Endothelial cell of umbilical vein (primary cell): ENCODE results near the gene MYMK. TPM values are rescaled to one million over a fixed set of nuclear protein-coding genes. Genes with fewer than 3 reads are reported as not detected.

Source experiments
- BruUV-seq: library from RNA; stranded (reverse); fragments of 400-500 nt; replicated peaks from 2 replicates; lab custom pipeline; 2021; lab: Mats Ljungman, UMichigan
- CTCF ChIA-PET: fragments of 300-600, 350-600 bp; sonication (Branson Sonifier 250); formaldehyde crosslinking; loops from one replicate; lab custom pipeline; 2021; ENCODE audit warnings: antibody characterized with exemption, inconsistent platforms; lab: Charles Lee
- POLR2A ChIA-PET: fragments of 300-600, 350-600 bp; sonication (Branson Sonifier 250); formaldehyde crosslinking; loops from one replicate; lab custom pipeline; 2021; ENCODE audit warnings: antibody characterized with exemption, inconsistent platforms; lab: Charles Lee
- DNase-seq: peaks from one replicate; pipeline ENCODE4 v3.0.0-alpha.2; 2011; ENCODE audit warnings: low read depth, low spot score
- FAIRE-seq: peaks from 2 replicates; lab custom pipeline; 2011; peaks lifted over from hg19 to GRCh38; lab: Jason Lieb, UNC
- H2AFZ ChIP-seq: 2 replicates; pipeline ENCODE4 v1.6.0; 2012; ENCODE audit warnings: low read depth, low read length, control low read depth, inconsistent platforms
- H3K27ac ChIP-seq: 2 replicates; pipeline ENCODE4 v1.5.1; 2011; ENCODE audit warnings: low read depth, mild to moderate bottlenecking, control low read depth, low read length, moderate library complexity; ENCODE audit not compliant: insufficient read depth
- H3K27me3 ChIP-seq, 2 experiments: 2 replicates each; pipeline versions ENCODE4 v1.6.0 to v1.6.1; 2011; ENCODE audit warnings: low read length in 2 of 2, mixed read lengths in 1 of 2; ENCODE audit not compliant: control insufficient read depth in 2 of 2, insufficient read depth in 2 of 2
- H3K36me3 ChIP-seq, 2 experiments: 2 replicates in 1 of 2; 3 replicates in 1 of 2; pipeline ENCODE4 v1.5.1; 2011; ENCODE audit warnings: low read length in 2 of 2, mild to moderate bottlenecking in 1 of 2, moderate library complexity in 1 of 2; ENCODE audit not compliant: control insufficient read depth in 2 of 2, insufficient read depth in 2 of 2; ENCODE audit errors: extremely low read depth in 1 of 2
- H3K4me1 ChIP-seq: 3 replicates; pipeline ENCODE4 v1.5.1; 2011; ENCODE audit warnings: mild to moderate bottlenecking, low read length; ENCODE audit not compliant: control insufficient read depth, insufficient read depth; ENCODE audit errors: extremely low read depth
- H3K4me2 ChIP-seq: 2 replicates; pipeline ENCODE4 v1.6.1; 2011; ENCODE audit warnings: low read length, control low read depth, mixed read lengths; ENCODE audit not compliant: insufficient read depth
- H3K4me3 ChIP-seq, 3 experiments: fragments of 200-600 bp in 1 of 3; sonication (generic), shearing (Covaris generic) in 1 of 3; replicated peaks in 1 of 3; 2 replicates each; pipeline ENCODE4 v1.5.1; 2011 to 2016; ENCODE audit warnings: control low read depth in 3 of 3, low read length in 3 of 3, mild to moderate bottlenecking in 2 of 3, inconsistent platforms in 1 of 3, low read depth in 1 of 3, moderate library complexity in 1 of 3; ENCODE audit not compliant: insufficient read depth in 1 of 3
- H3K79me2 ChIP-seq: 2 replicates; pipeline ENCODE4 v1.6.0; 2012; ENCODE audit warnings: low read length, inconsistent platforms; ENCODE audit not compliant: control insufficient read depth, insufficient read depth
- H3K9ac ChIP-seq: replicated peaks from 2 replicates; pipeline ENCODE3; 2011; ENCODE audit warnings: low read length, control low read depth; ENCODE audit not compliant: insufficient read depth; ENCODE audit errors: extremely low read depth
- H3K9me1 ChIP-seq: replicated peaks from 3 replicates; pipeline ENCODE4 v1.6.0; 2011; ENCODE audit warnings: mild to moderate bottlenecking, low read length; ENCODE audit not compliant: control insufficient read depth, insufficient read depth; ENCODE audit errors: extremely low read depth
- H3K9me3 ChIP-seq: replicated peaks from 2 replicates; pipeline ENCODE4 v1.5.1; 2012; ENCODE audit warnings: low read length, inconsistent platforms; ENCODE audit not compliant: control insufficient read depth, insufficient read depth
- H4K20me1 ChIP-seq: replicated peaks from 2 replicates; pipeline ENCODE3; 2011; ENCODE audit warnings: mild to moderate bottlenecking, low read length; ENCODE audit not compliant: control insufficient read depth, insufficient read depth; ENCODE audit errors: extremely low read depth
- CTCF ChIP-seq, 2 donors: IDR thresholded peaks; 1 replicate in 1 of 2; 2 replicates in 1 of 2; pipeline ENCODE4 v1.5.1; 2011; ENCODE audit warnings: low read length in 2 of 2, mild to moderate bottlenecking in 2 of 2, moderate library complexity in 2 of 2, control low read depth in 1 of 2, inconsistent platforms in 1 of 2, low read depth in 1 of 2; ENCODE audit not compliant: insufficient read depth in 1 of 2; ENCODE audit errors: extremely low read depth in 1 of 2
- EZH2 ChIP-seq: IDR thresholded peaks from 2 replicates; pipeline ENCODE4 v1.6.1; 2012; ENCODE audit warnings: borderline replicate concordance, low read depth, mild to moderate bottlenecking, moderate library complexity, low read length, inconsistent platforms; ENCODE audit not compliant: severe bottlenecking
- FOS ChIP-seq: IDR thresholded peaks from 2 replicates; pipeline ENCODE4 v1.6.1; 2011; ENCODE audit warnings: mild to moderate bottlenecking, low read length, moderate library complexity, borderline replicate concordance; ENCODE audit not compliant: insufficient read depth
- GATA2 ChIP-seq: IDR thresholded peaks from 2 replicates; pipeline ENCODE4 v1.7.0; 2011; ENCODE audit warnings: low read depth, mild to moderate bottlenecking, moderate library complexity, mixed read lengths, low read length; ENCODE audit not compliant: insufficient read length, insufficient read depth
- JUN ChIP-seq: IDR thresholded peaks from 2 replicates; pipeline ENCODE4 v1.6.1; 2011; ENCODE audit warnings: borderline replicate concordance, low read depth; ENCODE audit not compliant: insufficient read length, insufficient read depth
- MAX ChIP-seq: IDR thresholded peaks from 2 replicates; pipeline ENCODE4 v1.6.1; 2011; ENCODE audit not compliant: insufficient read depth, insufficient read length
- MYC ChIP-seq: IDR thresholded peaks from one replicate; pipeline ENCODE4 v1.6.1; 2011; ENCODE audit warnings: mild to moderate bottlenecking, low read depth, low read length
- POLR2A ChIP-seq: IDR thresholded peaks from 2 replicates; pipeline ENCODE4 v1.6.1; 2012; ENCODE audit warnings: low read depth, mild to moderate bottlenecking, control low read depth, low read length
- POLR2AphosphoS5 ChIP-seq: IDR thresholded peaks from 2 replicates; pipeline ENCODE4 v1.6.1; 2012; ENCODE audit warnings: low read depth, mild to moderate bottlenecking, control low read depth, low read length, moderate library complexity; ENCODE audit not compliant: insufficient read depth
- dilution Hi-C: fragments of 300-500 bp; cut with MboI; formaldehyde crosslinking; loops from one replicate; pipeline ENCODE4 v1.15.0; 2019; ENCODE audit warnings: low sequenced_read_pairs; ENCODE audit not compliant: extremely low pct_ligation_motif_present
- intact Hi-C: fragments of 100-400 bp; cut with micrococcal nuclease; formaldehyde crosslinking; loops from one replicate; pipeline ENCODE4 v1.10.0; 2022
- polyA plus RNA-seq, 4 experiments: library from polyadenylated mRNA; depleted of rRNA in 3 of 4; stranded (reverse) in 3 of 4; unstranded in 1 of 4; fragments of >200 nt; gene quantifications; 2 replicates each; pipeline versions ENCODE4 v1.2.1 to v1.2.3, GENCODE V29; 2011 to 2012; ENCODE audit warnings: missing spikeins in 1 of 4
- total RNA-seq: library from RNA; stranded (reverse); gene quantifications from 2 replicates; pipeline ENCODE4 v1.2.3, GENCODE V29; 2021

Gene MYMK
- total and polyA plus RNA-seq, 2 donors (not counting 3 experiments of a cell fraction or from before 2014, with no cell fraction given): not detected

- H3K27me3 ChIP-seq: no peaks in the 10 kb centered on the region
These were observed 2.5 kb downstream of the MYMK start for GRCh38 chr9:133522073-133522910.

More at GRCh38 chr9:133522073-133522910, 2.5 kb downstream of the MYMK start:
- H3K4me3 ChIP-seq: no peak overlapping the region
- intact Hi-C loops (no loop called here), dilution Hi-C loops (no loop called here)
- BruUV-seq: no TSS peak
- TF ChIP-seq JUN (no peak), POLR2A (no peak), FOS (no peak), POLR2AphosphoS5 (no peak), MYC (no peak), GATA2 (no peak), CTCF (IDR thresholded peaks at IDR 0.05; ENCODE audit: extremely low read depth in 1 of 2, insufficient read depth in 1 of 2, low read depth in 1 of 2, low read length in 2 of 2) (no peak), EZH2 (no peak), MAX (no peak)
- H3K9ac ChIP-seq: no peak overlapping the region
- no peak overlapping the region for H3K4me2 ChIP-seq
- H3K36me3 ChIP-seq: no peaks in the 10 kb centered on the region
- no peaks in the 10 kb centered on the region for H3K9me1 ChIP-seq
- H3K27ac ChIP-seq: no peak overlapping the region
- ChIA-PET CTCF (no interaction called here), POLR2A (no interaction called here)
- no peaks in the 10 kb centered on the region for H3K9me3 ChIP-seq
- H2AFZ ChIP-seq: no peak overlapping the region
- FAIRE-seq (no peak), DNase-seq (no peak)
- H3K4me1 ChIP-seq: no peaks in the 10 kb centered on the region
- no peaks in the 10 kb centered on the region for H4K20me1 ChIP-seq
- H3K79me2 ChIP-seq: no peaks in the 10 kb centered on the region
